Stimulated activated CD8-positive, alpha-beta memory T cell treated with anti-CD3 and anti-CD28 coated beads, Interleukin-15, amount 100 ng/mL, for 1 hour (primary cell): ENCODE results near the gene GRIFIN.

ENCODE experiments used
- DNase-seq: peaks from one replicate; pipeline ENCODE4 v3.0.0-alpha.2; 2020; ENCODE audit warnings: low read depth

Gene GRIFIN

DNA sequence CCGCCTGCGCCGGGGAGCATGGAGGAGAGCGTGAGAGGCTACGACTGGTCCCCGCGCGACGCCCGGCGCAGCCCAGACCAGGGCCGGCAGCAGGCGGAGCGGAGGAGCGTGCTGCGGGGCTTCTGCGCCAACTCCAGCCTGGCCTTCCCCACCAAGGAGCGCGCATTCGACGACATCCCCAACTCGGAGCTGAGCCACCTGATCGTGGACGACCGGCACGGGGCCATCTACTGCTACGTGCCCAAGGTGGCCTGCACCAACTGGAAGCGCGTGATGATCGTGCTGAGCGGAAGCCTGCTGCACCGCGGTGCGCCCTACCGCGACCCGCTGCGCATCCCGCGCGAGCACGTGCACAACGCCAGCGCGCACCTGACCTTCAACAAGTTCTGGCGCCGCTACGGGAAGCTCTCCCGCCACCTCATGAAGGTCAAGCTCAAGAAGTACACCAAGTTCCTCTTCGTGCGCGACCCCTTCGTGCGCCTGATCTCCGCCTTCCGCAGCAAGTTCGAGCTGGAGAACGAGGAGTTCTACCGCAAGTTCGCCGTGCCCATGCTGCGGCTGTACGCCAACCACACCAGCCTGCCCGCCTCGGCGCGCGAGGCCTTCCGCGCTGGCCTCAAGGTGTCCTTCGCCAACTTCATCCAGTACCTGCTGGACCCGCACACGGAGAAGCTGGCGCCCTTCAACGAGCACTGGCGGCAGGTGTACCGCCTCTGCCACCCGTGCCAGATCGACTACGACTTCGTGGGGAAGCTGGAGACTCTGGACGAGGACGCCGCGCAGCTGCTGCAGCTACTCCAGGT lies 43.1 kb downstream of the GRIFIN start:
- DNase-seq = no peak

DNA sequence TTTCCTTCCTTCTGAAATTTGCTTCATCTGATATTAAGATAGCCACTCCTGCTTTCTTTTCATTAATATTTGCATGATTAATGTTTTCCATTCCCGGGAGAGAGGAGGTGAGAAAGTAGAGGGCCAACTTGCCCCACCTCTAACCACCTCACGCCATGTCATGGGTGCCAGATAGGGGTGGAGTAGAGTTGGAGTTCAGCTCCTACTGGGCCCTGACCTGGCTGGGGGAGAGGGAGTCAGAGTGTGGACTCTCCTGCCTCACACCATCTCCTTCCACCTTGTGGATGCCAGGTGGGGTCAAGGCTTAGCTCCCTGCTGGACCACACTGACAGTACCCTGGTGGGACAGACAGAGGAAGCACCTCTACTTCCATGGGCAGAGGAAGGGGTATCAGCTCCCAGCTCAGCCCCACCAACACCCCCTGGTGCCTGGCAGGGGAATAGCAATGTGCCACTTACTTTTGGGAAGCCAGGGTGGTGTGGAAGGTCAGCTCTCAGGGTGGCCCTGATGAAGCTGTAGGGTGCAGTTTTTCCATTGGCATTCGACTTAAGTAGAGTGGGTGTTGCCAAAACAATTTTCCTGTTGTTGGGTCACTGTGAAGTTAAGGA lies 44.8 kb downstream of the GRIFIN start:
- DNase-seq = no peak

DNA sequence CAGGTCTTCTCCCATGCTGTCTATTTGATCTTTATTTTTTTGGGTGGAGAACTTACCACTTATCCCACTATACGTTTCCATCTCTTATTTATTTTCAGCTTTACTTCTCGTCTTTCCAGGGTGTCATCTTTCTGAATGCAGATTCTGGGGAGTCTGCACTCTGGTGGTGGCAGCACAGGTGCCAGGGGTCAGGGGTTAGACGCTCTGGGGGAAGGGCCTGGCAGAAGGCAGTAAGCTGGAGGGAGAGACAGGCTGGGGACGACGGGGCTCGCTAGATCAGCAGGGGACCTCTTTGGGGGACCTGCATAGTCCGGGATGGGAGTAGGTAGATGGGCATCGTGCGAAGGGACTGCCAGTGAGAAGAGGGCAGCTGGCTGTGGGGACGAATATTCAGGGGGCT lies 50.4 kb downstream of the GRIFIN start:
- DNase-seq = no peak
